Adipose tissue (tissue), 3 donors: ENCODE results near the gene EPHB1. TPM values are rescaled to one million over a fixed set of nuclear protein-coding genes. Genes with fewer than 3 reads are reported as not detected.
"Not testable (repeated sequence)": the region's sequence is repeated elsewhere in the genome, so short reads cannot be mapped to it uniquely, and the experiment has no call there.

Experiments used
- H3K27ac ChIP-seq: one replicate; pipeline ENCODE4 v1.5.1; 2013; ENCODE audit warnings: low read depth, low read length
- WGBS, 3 donors: extraction: QIAGEN DNeasy Blood & Tissue Kit; methylation state at CpG; one replicate each; pipeline ENCODE4 v1.1.7; 2013; 5-methylcytosine and 5-hydroxymethylcytosine counted together
- polyA plus RNA-seq, 3 donors: library from polyadenylated mRNA; stranded (reverse); fragments of 200-250 nt; gene quantifications; one replicate each; pipeline ENCODE4 v1.2.3, GENCODE V29; 2013
- donor health status: healthy with polysubstance abuse.
- donor health status: Bipolar disorder and iron deficiency.
- donor health status: healthy.

EPHB1 gene
- polyA plus RNA-seq, 3 donors: 0.14 to 1.0 (median 0.49) TPM

DNA sequence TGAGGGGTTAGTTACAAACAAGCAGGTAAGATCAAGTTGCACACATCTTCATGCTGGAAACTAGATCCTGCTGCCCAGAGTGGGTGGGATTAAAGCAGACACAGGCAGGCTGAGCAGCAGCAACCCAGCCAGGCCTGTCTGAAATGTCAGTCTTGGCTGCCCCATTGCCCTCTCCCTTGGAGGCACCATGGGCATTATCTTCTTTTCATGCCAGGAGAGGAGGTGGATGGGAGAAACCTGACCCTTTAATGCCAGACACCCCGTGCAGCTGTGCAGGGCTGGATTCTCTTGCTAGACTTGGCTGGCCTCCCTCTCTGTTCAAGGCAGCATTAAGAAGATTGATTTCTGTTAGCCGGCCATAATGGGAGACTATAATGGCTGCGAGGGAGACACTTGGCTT lies 23.0 kb upstream of the EPHB1 start:
- H3K27ac ChIP-seq: no peak overlapping the region
- WGBS, 3 donors: 60 to 72% (median 65%) methylated on average over 3 of the region's 3 CpGs

- H3K27ac ChIP-seq: no peak overlapping the region
- 88 to 100% (median 97%) methylated on average over 1 of the region's 1 CpG for WGBS, 3 donors
Observed at GRCh38 chr3:134772591-134772990, 22.5 kb upstream of the EPHB1 start.

- 89 to 96% (median 93%) methylated on average over 5 of the region's 5 CpGs for WGBS, 3 donors
- no peak overlapping the region for H3K27ac ChIP-seq
Observed at GRCh38 chr3:134775831-134776230, 19.2 kb upstream of the EPHB1 start.

DNA sequence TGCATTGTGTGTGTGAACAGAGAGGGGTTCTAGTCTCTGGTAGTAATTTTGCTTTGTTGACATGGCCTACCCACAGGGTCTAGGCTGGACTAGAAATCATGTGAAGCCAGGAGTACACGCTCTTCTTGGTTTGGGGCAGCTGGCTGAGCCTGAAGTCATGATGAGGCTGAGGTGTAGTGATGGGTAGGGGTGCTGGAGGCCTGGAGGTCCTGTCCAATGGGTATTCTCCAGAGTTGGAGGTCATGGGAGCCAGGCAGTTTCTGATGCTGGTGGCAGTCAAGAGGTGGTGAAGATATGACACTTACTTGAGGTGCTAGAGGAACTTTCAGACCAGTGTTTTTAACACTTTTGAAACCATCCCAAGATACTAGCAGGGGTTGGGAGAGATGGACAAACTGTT lies 18.5 kb upstream of the EPHB1 start:
- 91 to 100% (median 93%) methylated on average over 1 of the region's 1 CpG for WGBS, 3 donors
- no peak overlapping the region for H3K27ac ChIP-seq

DNA sequence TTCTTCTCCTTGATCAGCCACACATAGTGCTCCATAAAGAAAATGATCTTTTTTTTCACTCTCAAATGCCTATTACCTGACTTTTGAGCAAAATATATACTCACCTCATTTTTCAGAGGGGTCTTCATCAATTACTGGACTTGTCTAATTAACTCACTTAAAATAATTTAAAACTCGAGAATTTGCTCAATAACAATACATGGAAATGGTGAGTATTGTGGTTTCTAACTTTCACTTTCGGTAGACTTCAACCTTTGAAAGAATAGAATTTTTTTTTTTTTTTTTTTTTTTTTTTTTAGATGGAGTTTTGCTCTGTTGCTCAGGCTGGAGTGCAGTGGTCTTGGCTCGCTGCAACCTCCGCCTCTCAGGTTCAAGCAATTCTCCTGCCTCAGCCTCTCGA lies 17.7 kb upstream of the EPHB1 start:
- 70 to 89% (median 75%) methylated on average over 5 of the region's 5 CpGs for WGBS, 3 donors
- H3K27ac ChIP-seq: no peak overlapping the region

DNA sequence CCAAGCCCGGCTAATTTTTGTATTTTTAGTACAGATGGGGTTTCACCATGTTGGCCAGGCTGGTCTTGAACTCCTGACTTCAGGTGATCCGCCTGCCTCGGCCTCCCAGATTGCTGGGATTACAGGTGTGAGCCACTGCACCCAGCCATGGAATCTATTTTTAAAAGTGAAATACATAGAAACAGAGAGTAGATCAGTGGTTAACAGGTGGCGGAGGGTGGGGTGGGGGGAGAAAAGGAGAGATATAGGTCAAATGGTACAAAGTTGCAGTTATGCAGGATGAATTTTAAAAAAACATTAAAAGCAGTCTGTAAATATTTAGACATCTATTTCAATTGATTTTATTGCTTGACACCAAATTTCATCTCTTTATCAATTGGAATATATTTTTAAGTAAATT lies 6.8 kb upstream of the EPHB1 start:
- WGBS, 3 donors: 88 to 95% (median 94%) methylated on average over 4 of the region's 4 CpGs
- H3K27ac ChIP-seq: not testable (repeated sequence)

DNA sequence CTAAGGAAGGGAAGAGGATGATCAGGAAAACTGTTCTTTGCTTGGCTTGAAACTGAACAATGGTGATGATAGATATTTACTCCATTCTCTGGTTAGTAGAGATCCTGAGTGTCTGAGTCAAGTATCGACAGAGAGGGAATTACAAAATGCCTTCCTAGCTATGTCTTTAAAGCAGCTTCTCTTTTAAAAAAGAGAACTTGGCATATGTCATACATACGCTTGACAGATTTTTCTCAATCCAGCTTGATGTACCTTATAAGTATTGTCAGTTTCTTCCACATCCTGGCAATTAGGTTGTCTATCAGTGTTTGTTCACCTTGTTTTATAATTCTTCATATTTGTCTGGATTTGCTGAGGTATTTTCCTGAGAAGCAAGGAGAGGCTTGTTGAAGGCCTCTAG lies 5.0 kb upstream of the EPHB1 start:
- WGBS, 3 donors: 63 to 93% (median 66%) methylated on average over 2 of the region's 2 CpGs
- H3K27ac ChIP-seq: no peak overlapping the region

DNA sequence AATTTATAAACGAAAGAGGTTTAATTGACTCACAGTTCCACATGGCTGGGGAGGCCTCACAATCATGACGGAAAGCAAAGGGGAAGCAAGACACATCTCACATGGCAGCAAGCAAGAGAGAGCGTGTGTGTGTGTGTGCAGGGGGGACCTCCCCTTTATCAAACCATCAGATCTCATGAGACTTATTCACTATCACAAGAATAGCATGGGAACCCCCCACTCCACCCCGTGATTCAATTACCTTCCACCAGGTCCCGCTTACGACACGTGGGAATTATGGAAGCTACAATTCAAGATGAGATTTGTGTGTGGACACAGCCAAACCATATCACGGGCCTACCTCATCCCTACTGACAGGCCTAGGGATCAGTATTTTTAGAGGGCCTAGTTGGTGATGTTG lies 3.1 kb upstream of the EPHB1 start:
- 88 to 90% (median 90%) methylated on average over 8 of the region's 8 CpGs for WGBS, 3 donors
- H3K27ac ChIP-seq: no peak overlapping the region

DNA sequence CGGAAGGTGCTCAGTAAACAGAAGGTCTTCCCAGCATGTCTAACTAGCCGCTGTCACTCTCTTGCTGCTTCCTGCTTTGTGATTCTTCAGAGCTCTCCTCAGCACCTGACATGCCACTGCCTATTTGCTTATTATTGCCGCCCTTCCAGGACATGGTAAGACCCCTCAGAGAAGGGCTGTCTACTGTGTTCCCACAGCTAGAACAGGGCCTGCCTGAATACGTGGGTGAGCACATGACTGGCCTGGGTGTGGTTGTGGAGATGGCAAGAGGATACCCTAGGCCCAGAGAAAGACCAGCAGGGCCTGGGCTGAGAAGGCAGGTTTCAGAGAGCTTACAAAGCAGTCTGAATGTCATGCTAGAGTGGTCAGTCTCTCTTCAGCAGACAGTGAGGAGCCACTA lies 2.4 kb upstream of the EPHB1 start:
- 88% methylated on average over 4 of the region's 4 CpGs for WGBS, 3 donors
- no peak overlapping the region for H3K27ac ChIP-seq

DNA sequence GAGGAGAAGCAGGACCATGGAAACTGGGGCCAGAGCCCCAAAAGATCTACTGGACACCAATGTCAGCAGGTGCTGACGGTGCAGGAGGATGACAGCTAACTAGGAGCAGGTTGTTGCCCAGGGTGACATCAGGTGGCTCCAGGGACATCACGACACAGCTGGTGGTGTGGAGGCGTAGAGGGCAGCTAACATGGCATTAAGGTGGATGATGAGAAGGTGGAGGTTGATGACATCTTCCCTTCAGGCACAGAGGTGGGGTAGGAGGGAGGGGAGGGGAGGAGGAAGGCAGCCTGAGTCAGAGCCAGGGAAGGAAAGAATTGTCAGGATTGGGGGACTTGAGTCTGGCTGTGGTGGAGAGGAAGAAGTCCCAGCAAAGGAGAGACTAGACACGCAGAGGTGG lies 1.5 kb upstream of the EPHB1 start:
- H3K27ac ChIP-seq: no peak overlapping the region
- WGBS, 3 donors: 82 to 93% (median 86%) methylated on average over 4 of the region's 4 CpGs

DNA sequence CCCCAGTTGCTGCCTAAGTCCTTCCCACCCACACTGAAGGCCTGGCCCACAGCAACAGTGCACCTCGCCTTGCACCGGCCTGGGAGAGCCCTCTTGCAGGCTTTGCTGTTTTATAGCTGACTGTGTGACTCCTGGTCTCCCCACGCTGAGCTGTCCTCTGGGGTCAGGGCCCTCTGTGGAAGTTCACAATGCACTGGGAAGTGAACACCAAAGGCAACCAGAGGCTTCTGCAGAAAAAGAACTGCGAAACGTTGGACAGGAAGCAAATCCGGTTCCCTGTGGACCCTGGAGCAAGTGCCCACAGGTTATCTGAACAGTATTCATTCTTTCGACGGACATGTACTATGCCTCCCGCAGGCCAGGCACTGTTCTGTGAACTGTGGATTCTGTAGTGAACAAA lies 737 bp upstream of the EPHB1 start:
- no peak overlapping the region for H3K27ac ChIP-seq
- WGBS, 3 donors: 61 to 67% (median 64%) methylated on average over 9 of the region's 9 CpGs

DNA sequence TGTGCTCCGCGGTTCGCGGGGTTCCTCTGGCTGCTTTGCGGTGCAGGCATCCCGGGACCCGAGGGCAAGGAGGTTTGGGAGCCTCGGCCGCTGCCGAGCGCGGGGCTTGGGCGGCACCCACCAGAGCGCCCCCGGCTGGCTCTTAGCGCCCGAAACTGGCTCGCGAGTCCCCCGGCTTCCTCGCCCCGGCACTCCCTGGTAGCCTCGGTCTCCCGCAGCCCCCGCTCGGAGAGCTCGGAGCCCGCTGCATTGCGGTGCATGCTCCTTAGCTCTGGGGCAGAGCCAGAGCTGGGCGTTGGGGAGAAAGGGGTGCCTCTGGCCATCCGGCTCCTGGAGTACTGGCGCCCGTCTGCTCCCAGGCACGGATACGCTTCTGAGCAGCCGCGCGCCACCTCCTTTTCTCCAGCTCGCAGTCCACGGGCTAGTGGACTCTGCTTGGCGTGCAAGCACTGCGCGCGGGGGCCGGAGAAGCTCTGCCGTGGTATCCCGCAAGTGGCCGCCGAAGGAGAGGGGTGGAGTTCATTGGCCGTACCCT lies 753 bp downstream of the EPHB1 start:
- WGBS, 3 donors: 1 to 2% (median 1%) methylated on average over 43 to 50 of the region's 50 CpGs
- H3K27ac ChIP-seq: no peak overlapping the region

DNA sequence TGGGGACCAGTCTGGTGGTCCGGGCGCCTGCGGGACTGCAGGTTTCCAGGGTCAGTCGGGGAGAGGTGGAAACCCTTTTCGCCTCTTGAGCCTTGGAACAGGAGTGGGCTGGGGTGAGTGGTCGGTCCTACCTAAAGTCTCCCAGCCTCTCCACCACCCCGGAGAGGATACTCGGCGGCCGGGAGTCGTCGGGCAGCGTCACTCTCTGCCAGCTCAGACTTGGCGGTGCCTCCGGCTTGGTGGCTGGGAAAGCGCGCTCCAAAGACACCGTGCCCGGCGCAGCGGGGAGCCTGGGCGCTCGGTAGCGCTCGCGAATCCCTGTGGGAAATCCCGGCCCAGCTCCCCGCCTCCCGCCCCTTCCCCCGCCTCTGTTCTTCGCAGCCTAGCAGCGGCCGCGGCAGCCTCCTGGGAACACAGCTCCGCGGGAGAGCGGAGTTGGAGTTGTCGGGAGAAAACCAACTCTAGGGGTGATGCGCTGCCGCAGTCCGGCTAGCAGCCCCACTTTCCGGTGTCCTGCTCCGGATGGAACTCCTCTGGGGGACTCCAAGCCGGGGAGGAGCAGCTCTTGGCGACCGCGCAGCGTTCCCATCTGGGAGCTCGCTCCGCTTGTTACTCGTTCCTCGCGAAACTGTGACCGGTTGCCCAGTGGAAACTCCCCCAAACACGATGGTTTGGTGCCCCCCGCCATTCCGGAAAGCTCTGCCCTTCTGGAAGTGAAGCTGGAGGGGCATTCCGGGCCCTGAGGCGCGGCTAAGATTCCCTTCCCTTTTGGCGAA lies 1.4 kb downstream of the EPHB1 start:
- no peak overlapping the region for H3K27ac ChIP-seq
- WGBS, 3 donors: 1 to 2% (median 2%) methylated on average over 54 to 61 of the region's 61 CpGs

- WGBS, 3 donors: 8 to 9% (median 8%) methylated on average over 33 of the region's 33 CpGs
- no peak overlapping the region for H3K27ac ChIP-seq
Observed at GRCh38 chr3:134797057-134797740, 2.1 kb downstream of the EPHB1 start.

GRCh38 chr3:134797741-134798451 lies 2.8 kb downstream of the EPHB1 start:
- 42 to 58% (median 50%) methylated on average over 13 of the region's 13 CpGs for WGBS, 3 donors
- H3K27ac ChIP-seq: no peak overlapping the region

DNA sequence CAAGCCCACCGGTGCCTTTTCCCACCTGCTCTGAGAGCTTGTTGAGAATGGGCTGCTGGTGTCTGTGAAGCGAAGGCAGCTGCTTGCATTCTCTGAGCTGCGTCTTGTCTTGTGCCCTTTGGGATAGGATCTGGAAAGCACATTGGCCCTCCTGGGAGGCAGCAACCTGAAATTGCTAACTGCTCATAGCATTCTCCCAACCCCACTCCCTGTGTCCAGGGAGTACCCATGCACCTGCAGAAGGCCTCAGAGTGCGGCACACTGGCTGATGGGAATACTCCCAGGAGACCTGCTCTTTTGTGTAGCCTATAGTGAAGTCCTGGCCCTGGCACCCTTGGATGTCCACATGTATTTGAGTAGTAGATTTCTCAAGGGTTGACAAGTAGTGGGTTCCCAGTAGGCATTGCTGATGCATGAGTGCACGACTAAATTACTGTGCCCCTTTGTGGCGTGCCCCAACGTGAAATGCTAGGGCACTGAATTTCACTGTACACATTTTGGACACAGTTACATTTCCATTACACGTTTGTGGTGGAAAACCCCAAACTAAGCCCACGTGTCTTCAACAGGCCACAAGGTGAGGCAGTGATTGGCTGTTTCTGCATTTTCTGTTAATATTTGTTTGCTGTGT lies 3.7 kb downstream of the EPHB1 start:
- H3K27ac ChIP-seq: no peak overlapping the region
- 65 to 78% (median 69%) methylated on average over 9 of the region's 9 CpGs for WGBS, 3 donors

DNA sequence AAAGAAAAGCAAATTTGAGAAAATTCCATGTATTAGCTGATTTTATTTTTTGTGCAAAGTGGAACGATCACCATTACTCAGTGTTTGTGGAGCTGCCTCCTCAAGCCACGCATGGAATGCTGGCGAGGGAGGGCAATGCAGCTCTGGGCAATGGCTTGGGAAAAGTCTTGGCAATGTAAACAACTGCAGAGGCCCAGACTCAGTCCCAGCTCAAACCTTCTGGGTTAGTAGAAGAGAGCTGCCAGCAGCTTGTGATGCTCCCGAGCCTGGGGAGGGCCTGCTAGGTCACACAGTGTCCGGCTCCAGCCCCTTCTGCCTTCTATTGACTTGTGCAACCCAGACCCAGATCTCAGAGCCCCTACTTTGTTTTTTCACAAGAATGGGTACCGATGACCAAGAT lies 4.3 kb downstream of the EPHB1 start:
- WGBS, 3 donors: 37 to 78% (median 61%) methylated on average over 6 of the region's 6 CpGs
- no peak overlapping the region for H3K27ac ChIP-seq

DNA sequence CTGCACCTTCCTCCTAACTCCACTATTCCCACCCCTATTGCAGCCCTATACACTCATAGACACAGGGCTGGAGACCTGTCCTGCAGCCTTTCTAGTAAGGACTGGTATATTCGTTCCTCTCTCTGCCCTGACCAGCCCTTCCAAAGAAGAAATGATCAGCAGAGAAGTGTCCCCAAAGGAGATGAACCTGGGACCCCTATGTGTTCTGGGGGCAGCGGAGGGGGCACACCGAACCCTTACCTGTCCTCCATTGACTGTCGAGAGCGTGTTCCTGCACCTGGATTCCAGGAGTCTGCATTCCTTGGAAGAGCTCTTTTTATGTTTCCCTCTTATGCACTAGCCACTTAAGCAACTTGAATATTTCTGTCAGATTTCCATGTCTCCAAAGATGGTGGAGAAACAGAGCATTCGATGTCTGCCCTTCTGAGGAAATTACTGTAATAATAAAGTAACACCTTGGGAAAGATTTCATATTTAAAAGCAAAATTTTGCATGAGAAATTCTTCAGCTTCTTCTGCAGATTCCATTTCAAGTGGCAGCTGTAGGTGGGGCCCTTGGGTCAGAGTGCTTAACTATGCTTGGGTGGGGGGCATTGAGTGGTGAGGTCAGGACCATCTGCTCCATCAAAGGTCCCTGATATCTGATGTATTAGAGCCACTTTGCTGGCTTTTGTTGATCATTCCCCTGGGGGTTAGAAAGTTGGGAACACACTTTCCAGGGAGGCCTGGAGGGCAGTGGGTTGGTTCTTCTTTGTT lies 6.3 kb downstream of the EPHB1 start:
- 81 to 92% (median 90%) methylated on average over 6 of the region's 6 CpGs for WGBS, 3 donors
- H3K27ac ChIP-seq: no peak overlapping the region
